GM13976 (cell line): Measurements from ENCODE around the gene ARHGAP32.

Experiments
- DNase-seq: peaks from one replicate; pipeline ENCODE4 v3.0.0; 2012; ENCODE audit warnings: low spot score
- in situ Hi-C: fragments of 300-500 bp; cut with MboI; formaldehyde crosslinking; loops from one replicate; pipeline ENCODE4 v1.12.0; 2022; ENCODE audit warnings: low sequenced_read_pairs, mixed read lengths, inconsistent platforms; ENCODE audit not compliant: unreplicated experiment
- TF ChIP-seq, protein P1 (sequence below): IDR thresholded peaks from 2 replicates; pipeline ENCODE4 v1.5.1; 2012; ENCODE audit warnings: borderline replicate concordance, mild to moderate bottlenecking; ENCODE audit not compliant: insufficient read depth; ENCODE audit errors: extremely low read depth, missing control alignments, control extremely low read depth

ARHGAP32 gene

DNA sequence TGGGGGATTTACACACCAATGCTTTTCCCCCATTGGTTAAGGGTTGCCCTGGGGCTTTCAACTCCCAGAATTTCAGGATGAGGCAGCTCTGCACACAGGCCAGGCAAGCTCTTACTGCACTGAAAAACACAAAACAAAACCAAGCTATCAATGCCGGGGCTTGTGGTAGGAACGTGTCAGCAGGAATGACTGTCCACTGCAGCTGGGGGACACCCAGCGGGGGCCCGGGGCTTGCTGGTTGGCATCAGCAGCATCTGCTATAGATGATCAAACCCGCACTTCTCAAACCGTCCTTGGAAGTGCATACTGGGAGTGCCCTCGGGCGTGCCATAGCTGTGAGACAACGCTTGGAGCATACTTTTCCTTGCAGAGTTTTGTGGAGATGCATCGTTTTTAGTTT is 257.2 kb downstream of the ARHGAP32 start:
- TF ChIP-seq, protein P1, sequence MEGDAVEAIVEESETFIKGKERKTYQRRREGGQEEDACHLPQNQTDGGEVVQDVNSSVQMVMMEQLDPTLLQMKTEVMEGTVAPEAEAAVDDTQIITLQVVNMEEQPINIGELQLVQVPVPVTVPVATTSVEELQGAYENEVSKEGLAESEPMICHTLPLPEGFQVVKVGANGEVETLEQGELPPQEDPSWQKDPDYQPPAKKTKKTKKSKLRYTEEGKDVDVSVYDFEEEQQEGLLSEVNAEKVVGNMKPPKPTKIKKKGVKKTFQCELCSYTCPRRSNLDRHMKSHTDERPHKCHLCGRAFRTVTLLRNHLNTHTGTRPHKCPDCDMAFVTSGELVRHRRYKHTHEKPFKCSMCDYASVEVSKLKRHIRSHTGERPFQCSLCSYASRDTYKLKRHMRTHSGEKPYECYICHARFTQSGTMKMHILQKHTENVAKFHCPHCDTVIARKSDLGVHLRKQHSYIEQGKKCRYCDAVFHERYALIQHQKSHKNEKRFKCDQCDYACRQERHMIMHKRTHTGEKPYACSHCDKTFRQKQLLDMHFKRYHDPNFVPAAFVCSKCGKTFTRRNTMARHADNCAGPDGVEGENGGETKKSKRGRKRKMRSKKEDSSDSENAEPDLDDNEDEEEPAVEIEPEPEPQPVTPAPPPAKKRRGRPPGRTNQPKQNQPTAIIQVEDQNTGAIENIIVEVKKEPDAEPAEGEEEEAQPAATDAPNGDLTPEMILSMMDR = no peak
- in situ Hi-C loops = no loop called here
- DNase-seq = no peak

DNA sequence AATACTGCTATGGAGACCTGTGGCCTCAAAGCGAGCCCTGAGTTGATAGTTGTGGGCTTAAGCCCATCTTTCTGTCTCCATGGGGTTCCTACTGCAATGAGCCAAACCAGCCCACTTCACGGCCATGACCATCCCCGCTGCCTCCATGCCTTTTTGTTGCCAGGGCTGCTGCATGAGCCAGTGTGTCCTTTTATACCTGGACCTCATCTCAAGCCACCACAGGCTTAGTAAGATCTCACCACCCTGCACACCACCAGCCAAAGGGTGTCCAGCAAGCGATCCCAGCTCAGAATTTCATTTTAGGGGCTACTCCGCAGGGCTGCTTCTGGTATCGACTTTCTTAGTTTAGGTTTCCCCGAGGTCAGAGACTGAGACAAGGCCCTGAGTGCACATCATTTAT is 257.8 kb downstream of the ARHGAP32 start:
- in situ Hi-C loops = no loop called here
- DNase-seq = no peak
- TF ChIP-seq, protein P1 = no peak

GRCh38 chr11:128933481-128934178 is 258.5 kb downstream of the ARHGAP32 start:
- TF ChIP-seq, protein P1 = no peak
- DNase-seq = no peak
- in situ Hi-C loops = no loop called here

GRCh38 chr11:128931668-128932067 is 260.5 kb downstream of the ARHGAP32 start:
- in situ Hi-C loops = no loop called here
- TF ChIP-seq, protein P1 = no peak

DNA sequence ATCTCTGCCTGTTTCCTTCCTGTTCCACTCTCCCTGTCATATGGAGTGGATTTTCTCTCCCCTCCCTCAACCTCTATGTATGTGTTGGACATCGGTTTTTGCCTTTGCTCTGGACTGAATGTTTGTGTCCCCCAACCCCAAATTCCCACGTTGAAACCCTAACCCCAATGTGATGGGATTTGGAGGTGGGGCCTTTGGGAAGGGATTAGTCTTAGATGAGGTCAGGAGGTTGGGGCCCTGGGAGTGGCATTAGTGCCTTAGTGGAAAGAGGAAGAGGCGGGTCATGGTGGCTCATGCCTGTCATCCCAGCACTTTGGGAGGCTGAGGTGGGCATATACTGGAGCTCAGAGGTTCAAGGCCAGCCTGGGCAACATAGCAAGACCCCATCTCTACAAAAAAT is 261.1 kb downstream of the ARHGAP32 start:
- in situ Hi-C loops = no loop called here
- DNase-seq = no peak
- TF ChIP-seq, protein P1 = no peak

More at GRCh38 chr11:128931668-128932067, 260.5 kb downstream of the ARHGAP32 start:
- DNase-seq = no peak

- TF ChIP-seq, protein P1 = no peak
- DNase-seq = no peak
- in situ Hi-C loops = no loop called here
Measured at GRCh38 chr11:128929991-128930390, 262.1 kb downstream of the ARHGAP32 start.
